Middle frontal gyrus (tissue), 1 donor: Measurements from ENCODE around the gene PANK4.
A peak's percentile ranks its signal among the peaks of the same experiment; 100 is the strongest.
"Not testable (repeated sequence)": the region's sequence is repeated elsewhere in the genome, so short reads cannot be mapped to it uniquely, and the experiment has no call there.

ENCODE experiments used
- DNase-seq: peaks from one replicate; pipeline ENCODE4 v3.0.0-alpha.2; 2015; ENCODE audit warnings: low spot score; ENCODE audit errors: extremely low spot score

Gene PANK4

GRCh38 chr1:2525920-2526823 lies at the start of gene PANK4:
PANK4 (minus strand) TSS chr1:2526596; CDS start chr1:2526587, 9 bp downstream.
- DNase-seq: peak; percentile 93

- DNase-seq: no peak
Observed at GRCh38 chr1:2574350-2574749, 48.0 kb upstream of the PANK4 start.

GRCh38 chr1:2573250-2573920 lies 47.0 kb upstream of the PANK4 start:
- DNase-seq: no peak

- no peak for DNase-seq
Observed at GRCh38 chr1:2571348-2571747, 45.0 kb upstream of the PANK4 start.

GRCh38 chr1:2570332-2570731 lies 43.9 kb upstream of the PANK4 start:
- DNase-seq: no peak

GRCh38 chr1:2569703-2570102 lies 43.3 kb upstream of the PANK4 start:
- DNase-seq: not testable (repeated sequence)

GRCh38 chr1:2569060-2569459 lies 42.7 kb upstream of the PANK4 start:
- DNase-seq: no peak

- DNase-seq: not testable (repeated sequence)
Observed at GRCh38 chr1:2568187-2568816, 41.9 kb upstream of the PANK4 start.

- no peak for DNase-seq
Observed at GRCh38 chr1:2567083-2567679, 40.8 kb upstream of the PANK4 start.

GRCh38 chr1:2566101-2567045 lies 40.0 kb upstream of the PANK4 start:
- no peak for DNase-seq

- DNase-seq: no peak
Observed at GRCh38 chr1:2564815-2565374, 38.5 kb upstream of the PANK4 start.

- DNase-seq: no peak
Observed at GRCh38 chr1:2564006-2564814, 37.8 kb upstream of the PANK4 start.

GRCh38 chr1:2563205-2563604 lies 36.8 kb upstream of the PANK4 start:
- no peak for DNase-seq

- DNase-seq: no peak
Observed at GRCh38 chr1:2561898-2562895, 35.8 kb upstream of the PANK4 start.

- no peak for DNase-seq
Observed at GRCh38 chr1:2561446-2561845, 35.0 kb upstream of the PANK4 start.

- DNase-seq: no peak
Observed at GRCh38 chr1:2560299-2561073, 34.1 kb upstream of the PANK4 start.

GRCh38 chr1:2559509-2560298 lies 33.3 kb upstream of the PANK4 start:
- no peak for DNase-seq
